Smooth muscle cell (in vitro differentiated cells): ENCODE results near the gene CLCN7. TPM values are rescaled to one million over a fixed set of nuclear protein-coding genes. Genes with fewer than 3 reads are reported as not detected.
"Not testable (repeated sequence)": the region's sequence is repeated elsewhere in the genome, so short reads cannot be mapped to it uniquely, and the experiment has no call there.

Experiments
- DNase-seq: peaks from one replicate; lab custom pipeline; 2025; ENCODE audit not compliant: unreplicated experiment; lab: John Stamatoyannopoulos, UW
- H2AFZ ChIP-seq: fragments of 200-600 bp; sonication (generic); 2 replicates; pipeline ENCODE4 v1.6.0; 2016; ENCODE audit warnings: antibody characterized with exemption, low read depth, mild to moderate bottlenecking
- H3F3A ChIP-seq: fragments of 200-600 bp; sonication (generic); 2 replicates; pipeline ENCODE4 v1.6.0; 2017; ENCODE audit warnings: antibody characterized with exemption, low read depth
- H3K27ac ChIP-seq: fragments of 200-600 bp; sonication (generic); 2 replicates; pipeline ENCODE4 v1.5.1; 2016; ENCODE audit warnings: low read depth, mild to moderate bottlenecking
- H3K27me3 ChIP-seq: fragments of 200-600 bp; sonication (generic); 2 replicates; pipeline ENCODE4 v1.6.1; 2016; ENCODE audit warnings: low read depth, mild to moderate bottlenecking
- H3K36me3 ChIP-seq: fragments of 200-600 bp; sonication (generic); 2 replicates; pipeline ENCODE4 v1.5.1; 2016; ENCODE audit warnings: low read depth
- H3K4me1 ChIP-seq: fragments of 200-600 bp; sonication (generic); 2 replicates; pipeline ENCODE4 v1.5.1; 2016; ENCODE audit warnings: low read depth
- H3K4me2 ChIP-seq: fragments of 200-600 bp; sonication (generic); 2 replicates; pipeline ENCODE4 v1.6.0; 2016; ENCODE audit warnings: mild to moderate bottlenecking
- H3K4me3 ChIP-seq: fragments of 200-600 bp; sonication (generic); 2 replicates; pipeline ENCODE4 v1.5.1; 2016; ENCODE audit warnings: mild to moderate bottlenecking
- H3K79me2 ChIP-seq: fragments of 200-600 bp; sonication (generic); 2 replicates; pipeline ENCODE4 v1.6.0; 2016; ENCODE audit warnings: low read depth, mild to moderate bottlenecking
- H3K9ac ChIP-seq: fragments of 200-600 bp; sonication (generic); 2 replicates; pipeline ENCODE4 v1.6.0; 2016; ENCODE audit warnings: low read depth
- H3K9me3 ChIP-seq: fragments of 200-600 bp; sonication (generic); replicated peaks from 2 replicates; pipeline ENCODE4 v1.5.1; 2016; ENCODE audit warnings: low read depth
- H4K20me1 ChIP-seq: fragments of 200-600 bp; sonication (generic); 2 replicates; pipeline ENCODE4 v1.6.0; 2016; ENCODE audit warnings: low read depth
- WGBS: methylation state at CpG from one replicate; pipeline ENCODE4 v1.1.7; 2016; ENCODE audit warnings: low lambda C conversion rate; 5-methylcytosine and 5-hydroxymethylcytosine counted together
- polyA plus RNA-seq: library from polyadenylated mRNA; unstranded; fragments of >200 nt; fragmentation: Nextera tagmentation; extraction: Ambion mirVana; gene quantifications from 2 replicates; pipeline ENCODE4 v1.2.1, GENCODE V29; 2016
- total RNA-seq: library from RNA; depleted of rRNA; stranded (reverse); fragments of >200 nt; gene quantifications from 2 replicates; pipeline ENCODE4 v1.2.3, GENCODE V29; 2014
- TF ChIP-seq, protein P1 (sequence below): fragments of 200-600 bp; sonication (generic); IDR thresholded peaks from 2 replicates; pipeline ENCODE4 v1.5.1; 2017; ENCODE audit warnings: borderline replicate concordance, mild to moderate bottlenecking, antibody characterized with exemption; ENCODE audit not compliant: insufficient read depth, poor library complexity, severe bottlenecking

CLCN7 gene
- total and polyA plus RNA-seq, 2 experiments from 2014 or later: 15.6 to 45.2 TPM

- no peak overlapping the region for H3K4me3 ChIP-seq
- DNase-seq: no peak
- H3K4me1 ChIP-seq: no peaks in the 10 kb centered on the region
- H2AFZ ChIP-seq: no peak overlapping the region
- no peaks in the 10 kb centered on the region for H3K36me3 ChIP-seq
- no peak overlapping the region for H3K27ac ChIP-seq
- H3K9ac ChIP-seq: no peak overlapping the region
- H3K79me2 ChIP-seq: no peaks in the 10 kb centered on the region
- no peaks in the 10 kb centered on the region for H3K9me3 ChIP-seq
- no peak overlapping the region for H3K4me2 ChIP-seq
- no peaks in the 10 kb centered on the region for H3F3A ChIP-seq
- WGBS: 87% methylated on average over 28 of the region's 28 CpGs
- H4K20me1 ChIP-seq: no peaks in the 10 kb centered on the region
- TF ChIP-seq, protein P1, sequence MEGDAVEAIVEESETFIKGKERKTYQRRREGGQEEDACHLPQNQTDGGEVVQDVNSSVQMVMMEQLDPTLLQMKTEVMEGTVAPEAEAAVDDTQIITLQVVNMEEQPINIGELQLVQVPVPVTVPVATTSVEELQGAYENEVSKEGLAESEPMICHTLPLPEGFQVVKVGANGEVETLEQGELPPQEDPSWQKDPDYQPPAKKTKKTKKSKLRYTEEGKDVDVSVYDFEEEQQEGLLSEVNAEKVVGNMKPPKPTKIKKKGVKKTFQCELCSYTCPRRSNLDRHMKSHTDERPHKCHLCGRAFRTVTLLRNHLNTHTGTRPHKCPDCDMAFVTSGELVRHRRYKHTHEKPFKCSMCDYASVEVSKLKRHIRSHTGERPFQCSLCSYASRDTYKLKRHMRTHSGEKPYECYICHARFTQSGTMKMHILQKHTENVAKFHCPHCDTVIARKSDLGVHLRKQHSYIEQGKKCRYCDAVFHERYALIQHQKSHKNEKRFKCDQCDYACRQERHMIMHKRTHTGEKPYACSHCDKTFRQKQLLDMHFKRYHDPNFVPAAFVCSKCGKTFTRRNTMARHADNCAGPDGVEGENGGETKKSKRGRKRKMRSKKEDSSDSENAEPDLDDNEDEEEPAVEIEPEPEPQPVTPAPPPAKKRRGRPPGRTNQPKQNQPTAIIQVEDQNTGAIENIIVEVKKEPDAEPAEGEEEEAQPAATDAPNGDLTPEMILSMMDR: no peak
- no peaks in the 10 kb centered on the region for H3K27me3 ChIP-seq
Observed at GRCh38 chr16:1481906-1482835, 7.3 kb upstream of the CLCN7 start.

DNA sequence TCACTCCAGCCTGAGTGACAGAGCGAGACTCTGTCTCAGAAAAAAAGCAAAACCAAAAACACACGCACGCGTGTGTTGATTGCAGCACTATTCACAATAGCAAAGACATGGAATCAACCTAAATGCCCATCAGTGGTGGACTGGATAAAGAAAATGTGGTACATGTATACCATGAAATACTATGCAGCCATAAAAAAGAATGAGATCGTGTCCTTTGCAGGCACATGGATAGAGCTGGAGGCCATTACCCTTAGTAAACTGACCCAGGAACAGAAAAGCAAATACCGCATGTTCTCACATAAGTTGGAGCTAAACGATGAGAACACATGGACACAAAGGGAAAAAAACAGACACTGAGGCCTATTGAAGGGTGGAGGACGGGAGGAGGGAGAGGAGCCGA, 4.1 kb upstream of the CLCN7 start:
- not testable (repeated sequence) for H3K9me3 ChIP-seq, H2AFZ ChIP-seq, H3F3A ChIP-seq, H3K4me1 ChIP-seq, DNase-seq, H4K20me1 ChIP-seq, H3K4me2 ChIP-seq, H3K36me3 ChIP-seq, H3K27me3 ChIP-seq, H3K9ac ChIP-seq, H3K79me2 ChIP-seq, H3K27ac ChIP-seq, H3K4me3 ChIP-seq
- WGBS: 95% methylated on average over 9 of the region's 9 CpGs

GRCh38 chr16:1477033-1477432, 2.2 kb upstream of the CLCN7 start:
- 96% methylated on average over 10 of the region's 10 CpGs for WGBS
- Histone ChIP-seq H3K27ac (no peak overlapping the region), H3F3A (no peaks in the 10 kb centered on the region), H3K36me3 (no peaks in the 10 kb centered on the region), H3K79me2 (peaks cover 26% of the 10 kb centered on the region), H4K20me1 (no peaks in the 10 kb centered on the region), H3K9me3 (no peaks in the 10 kb centered on the region), H3K9ac (no peak overlapping the region), H3K4me3 (no peak overlapping the region), H3K27me3 (no peaks in the 10 kb centered on the region), H3K4me2 (no peak overlapping the region), H3K4me1 (peaks cover 7% of the 10 kb centered on the region), H2AFZ (no peak overlapping the region)
- DNase-seq: no peak
- TF ChIP-seq, protein P1: no peak

DNA sequence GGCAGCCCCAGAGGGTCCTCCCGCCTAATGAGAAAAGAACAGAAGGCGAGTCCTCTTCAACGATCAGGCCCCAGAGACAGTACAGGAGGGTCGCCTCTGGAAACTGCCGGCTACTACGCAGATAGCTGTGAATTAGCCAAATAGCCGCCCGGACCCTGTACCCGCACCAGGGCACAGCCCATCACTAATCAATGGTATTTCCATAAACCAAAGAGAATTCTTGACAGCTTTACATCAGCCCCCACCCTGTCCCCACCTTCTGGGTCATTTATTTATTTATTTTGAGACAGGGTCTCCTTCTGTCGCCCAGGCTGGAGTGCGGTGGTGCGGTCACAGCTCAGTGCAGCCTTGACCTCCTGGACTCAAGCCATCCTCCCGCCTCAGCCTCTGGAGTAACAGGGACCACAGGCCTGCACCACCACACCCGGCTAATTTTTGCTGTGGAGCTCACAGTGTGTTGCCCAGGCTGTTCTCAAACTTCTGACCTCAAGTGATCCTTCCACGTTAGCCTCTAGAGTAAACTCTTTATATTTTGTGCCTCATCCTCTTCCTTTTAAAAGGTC, 805 bp upstream of the CLCN7 start:
- TF ChIP-seq, protein P1: no peak
- no peaks in the 10 kb centered on the region for H3K9me3 ChIP-seq
- no peaks in the 10 kb centered on the region for H4K20me1 ChIP-seq
- H3K27ac ChIP-seq: peak overlapping the region; percentile 67
- H3F3A ChIP-seq: no peaks in the 10 kb centered on the region
- WGBS: 82% methylated on average over 15 of the region's 15 CpGs
- H3K4me3 ChIP-seq: peak overlapping the region; percentile 77
- no peak for DNase-seq
- H3K4me2 ChIP-seq: peak overlapping the region; percentile 94
- no peaks in the 10 kb centered on the region for H3K27me3 ChIP-seq
- H3K79me2 ChIP-seq: peaks cover 37% of the 10 kb centered on the region
- H2AFZ ChIP-seq: peak overlapping the region; percentile 98
- peak overlapping the region; percentile 95 for H3K9ac ChIP-seq
- peaks cover 7% of the 10 kb centered on the region for H3K4me1 ChIP-seq
- H3K36me3 ChIP-seq: no peaks in the 10 kb centered on the region
